Stimulated activated naive B cell treated with anti-CD40 and anti-IgM and Interleukin-4, amounts not matched to agents 10 μg/mL and 1 μg/mL and 100 μg/mL, for 72 hours (primary cell): ENCODE results near the gene AMBP.
"Not testable (repeated sequence)": the region's sequence is repeated elsewhere in the genome, so short reads cannot be mapped to it uniquely, and the experiment has no call there.

Experiments
- ATAC-seq, 2 donors: fragments of 150-1000 bp; cut with Tn5 transposase; replicated peaks; 2 replicates each; pipeline ENCODE4 v1.10.0; 2021; ENCODE audit warnings: moderate library complexity in 1 of 2
- DNase-seq: peaks from one replicate; pipeline ENCODE4 v3.0.0; 2021
- H3K27ac Mint-ChIP-seq: one replicate; pipeline ENCODE4 v1.8.0; 2022; ENCODE audit warnings: mild to moderate bottlenecking, mixed read lengths
- H3K27me3 Mint-ChIP-seq, 2 donors: one replicate each; pipeline ENCODE4 v1.8.0; 2022; ENCODE audit warnings: mixed read lengths in 2 of 2
- H3K36me3 Mint-ChIP-seq, 2 donors: one replicate each; pipeline ENCODE4 v1.8.0; 2022; ENCODE audit warnings: mixed read lengths in 2 of 2, mild to moderate bottlenecking in 1 of 2
- H3K4me1 Mint-ChIP-seq, 2 donors: one replicate each; pipeline ENCODE4 v1.8.0; 2022; ENCODE audit warnings: mixed read lengths in 2 of 2, mild to moderate bottlenecking in 1 of 2
- H3K4me3 Mint-ChIP-seq, 2 donors: one replicate each; pipeline ENCODE4 v1.8.0; 2022; ENCODE audit warnings: mild to moderate bottlenecking in 2 of 2, mixed read lengths in 2 of 2, moderate library complexity in 1 of 2
- H3K9me3 Mint-ChIP-seq, 2 donors: one replicate each; pipeline ENCODE4 v1.8.0; 2022; ENCODE audit warnings: mixed read lengths in 2 of 2, mild to moderate bottlenecking in 1 of 2

The AMBP gene

GRCh38 chr9:114049441-114050225, 28.5 kb downstream of the AMBP start:
- no peaks in the 10 kb centered on the region for H3K4me1 Mint-ChIP-seq
- H3K27me3 Mint-ChIP-seq, result no peaks in the 10 kb centered on the region
- H3K9me3 Mint-ChIP-seq, result no peaks in the 10 kb centered on the region
- ATAC-seq (no peak), DNase-seq (no peak)
- no peak overlapping the region for H3K4me3 Mint-ChIP-seq
- H3K27ac Mint-ChIP-seq, result no peak overlapping the region
- peaks cover 6 to 9% of the 10 kb centered on the region in 2 donors for H3K36me3 Mint-ChIP-seq

GRCh38 chr9:114048533-114049415, 29.3 kb downstream of the AMBP start:
- no peak overlapping the region for H3K4me3 Mint-ChIP-seq
- H3K4me1 Mint-ChIP-seq, result no peaks in the 10 kb centered on the region
- ATAC-seq (no peak), DNase-seq (no peak)
- no peaks in the 10 kb centered on the region for H3K27me3 Mint-ChIP-seq
- no peak overlapping the region for H3K27ac Mint-ChIP-seq
- H3K9me3 Mint-ChIP-seq, result peaks cover 0 to 2% of the 10 kb centered on the region in 2 donors
- peaks cover 6 to 9% of the 10 kb centered on the region in 2 donors for H3K36me3 Mint-ChIP-seq

GRCh38 chr9:114047717-114048116, 30.4 kb downstream of the AMBP start:
- ATAC-seq (no peak), DNase-seq (no peak)
- H3K36me3 Mint-ChIP-seq, result peaks cover 6 to 9% of the 10 kb centered on the region in 2 donors
- H3K27ac Mint-ChIP-seq, result no peak overlapping the region
- peaks cover 0 to 3% of the 10 kb centered on the region in 2 donors for H3K9me3 Mint-ChIP-seq
- H3K27me3 Mint-ChIP-seq, result no peaks in the 10 kb centered on the region
- no peaks in the 10 kb centered on the region for H3K4me1 Mint-ChIP-seq
- no peak overlapping the region for H3K4me3 Mint-ChIP-seq

GRCh38 chr9:114046875-114047274, 31.2 kb downstream of the AMBP start:
- H3K27ac Mint-ChIP-seq, result no peak overlapping the region

GRCh38 chr9:114046237-114046755, 31.8 kb downstream of the AMBP start:
- DNase-seq (no peak), ATAC-seq (no peak)
- peaks cover 6 to 9% of the 10 kb centered on the region in 2 donors for H3K36me3 Mint-ChIP-seq
- H3K27ac Mint-ChIP-seq, result no peak overlapping the region
- no peak overlapping the region for H3K4me3 Mint-ChIP-seq
- peaks cover 0 to 3% of the 10 kb centered on the region in 2 donors for H3K9me3 Mint-ChIP-seq
- no peaks in the 10 kb centered on the region for H3K27me3 Mint-ChIP-seq
- H3K4me1 Mint-ChIP-seq, result no peaks in the 10 kb centered on the region

More at GRCh38 chr9:114046875-114047274, 31.2 kb downstream of the AMBP start:
- ATAC-seq (no peak), DNase-seq (no peak)
- Mint-ChIP-seq H3K9me3 (peaks cover 0 to 3% of the 10 kb centered on the region in 2 donors), H3K36me3 (peaks cover 6 to 9% of the 10 kb centered on the region in 2 donors), H3K4me1 (no peaks in the 10 kb centered on the region), H3K27me3 (no peaks in the 10 kb centered on the region), H3K4me3 (no peak overlapping the region)

GRCh38 chr9:114043660-114044059, 34.4 kb downstream of the AMBP start:
- H3K4me1 Mint-ChIP-seq, H3K9me3 Mint-ChIP-seq, H3K27me3 Mint-ChIP-seq, H3K36me3 Mint-ChIP-seq, H3K4me3 Mint-ChIP-seq, ATAC-seq, H3K27ac Mint-ChIP-seq, DNase-seq: not testable (repeated sequence)

GRCh38 chr9:114039484-114039883, 38.6 kb downstream of the AMBP start:
- Mint-ChIP-seq H3K27me3 (no peaks in the 10 kb centered on the region), H3K9me3 (peaks cover 0 to 5% of the 10 kb centered on the region in 2 donors), H3K4me1 (no peaks in the 10 kb centered on the region), H3K36me3 (peaks cover 0 to 8% of the 10 kb centered on the region in 2 donors), H3K4me3 (no peak overlapping the region), H3K27ac (no peak overlapping the region)
- ATAC-seq, result no peak
- DNase-seq, result no peak

- Mint-ChIP-seq H3K36me3 (peaks cover 0 to 8% of the 10 kb centered on the region in 2 donors), H3K4me3 (no peak overlapping the region), H3K4me1 (no peaks in the 10 kb centered on the region), H3K27me3 (no peaks in the 10 kb centered on the region), H3K27ac (no peak overlapping the region), H3K9me3 (peaks cover 0 to 4% of the 10 kb centered on the region in 2 donors)
- ATAC-seq (no peak), DNase-seq (no peak)
These were observed 39.3 kb downstream of the AMBP start for GRCh38 chr9:114038724-114039313.

GRCh38 chr9:114037961-114038723, 40.0 kb downstream of the AMBP start:
- no peak for DNase-seq
- peaks cover 0 to 3% of the 10 kb centered on the region in 2 donors for H3K9me3 Mint-ChIP-seq
- ATAC-seq, result no peak
- H3K36me3 Mint-ChIP-seq, result peaks cover 0 to 8% of the 10 kb centered on the region in 2 donors
- no peaks in the 10 kb centered on the region for H3K4me1 Mint-ChIP-seq
- no peak overlapping the region for H3K4me3 Mint-ChIP-seq
- H3K27ac Mint-ChIP-seq, result no peak overlapping the region
- no peaks in the 10 kb centered on the region for H3K27me3 Mint-ChIP-seq

GRCh38 chr9:114037249-114037648, 40.9 kb downstream of the AMBP start:
- H3K4me3 Mint-ChIP-seq, result no peak overlapping the region
- no peak overlapping the region for H3K27ac Mint-ChIP-seq
- no peaks in the 10 kb centered on the region for H3K27me3 Mint-ChIP-seq
- H3K4me1 Mint-ChIP-seq, result no peaks in the 10 kb centered on the region
- ATAC-seq (no peak), DNase-seq (no peak)
- peaks cover 0 to 3% of the 10 kb centered on the region in 2 donors for H3K9me3 Mint-ChIP-seq
- H3K36me3 Mint-ChIP-seq, result peaks cover 0 to 8% of the 10 kb centered on the region in 2 donors

GRCh38 chr9:114035845-114036801, 42.0 kb downstream of the AMBP start:
- Mint-ChIP-seq H3K27ac (no peak overlapping the region), H3K36me3 (peaks cover 0 to 8% of the 10 kb centered on the region in 2 donors), H3K4me3 (no peak overlapping the region), H3K9me3 (peaks cover 0 to 3% of the 10 kb centered on the region in 2 donors), H3K4me1 (no peaks in the 10 kb centered on the region), H3K27me3 (no peaks in the 10 kb centered on the region)
- DNase-seq, result no peak
- ATAC-seq, result no peak

GRCh38 chr9:114035221-114035844, 42.8 kb downstream of the AMBP start:
- H3K36me3 Mint-ChIP-seq, result peaks cover 0 to 7% of the 10 kb centered on the region in 2 donors
- no peaks in the 10 kb centered on the region for H3K27me3 Mint-ChIP-seq
- no peak overlapping the region for H3K27ac Mint-ChIP-seq
- DNase-seq (no peak), ATAC-seq (no peak)
- H3K4me1 Mint-ChIP-seq, result no peaks in the 10 kb centered on the region
- peaks cover 0 to 1% of the 10 kb centered on the region in 2 donors for H3K9me3 Mint-ChIP-seq
- H3K4me3 Mint-ChIP-seq, result no peak overlapping the region
